Frontal cortex (tissue), 4 donors: ENCODE measurements around the gene CLIC2. TPM values are rescaled to one million over a fixed set of nuclear protein-coding genes. Genes with fewer than 3 reads are reported as not detected.
A peak's percentile ranks its signal among the peaks of the same experiment; 100 is the strongest.

Experiments
- DNase-seq, 2 donors: peaks; one replicate each; pipeline ENCODE4 v3.0.0; 2012; ENCODE audit warnings: low spot score in 2 of 2
- FAIRE-seq: peaks from 2 replicates; lab custom pipeline; 2012; peaks lifted over from hg19 to GRCh38; lab: Jason Lieb, UNC
- small RNA-seq: library from RNA; depleted of rRNA; stranded (forward); fragments of <200 nt; gene quantifications from one replicate; pipeline ENCODE3, GENCODE V24; 2014
- total RNA-seq: library from RNA; depleted of rRNA; stranded (reverse); fragments of >200 nt; gene quantifications from one replicate; pipeline ENCODE4 v1.2.3, GENCODE V29; 2014
- donor health status: control.
- donor health status: control.
- donor health status: control.

The CLIC2 gene
- total RNA-seq, 1 donor from 2014 or later, result 4.9 TPM

DNA sequence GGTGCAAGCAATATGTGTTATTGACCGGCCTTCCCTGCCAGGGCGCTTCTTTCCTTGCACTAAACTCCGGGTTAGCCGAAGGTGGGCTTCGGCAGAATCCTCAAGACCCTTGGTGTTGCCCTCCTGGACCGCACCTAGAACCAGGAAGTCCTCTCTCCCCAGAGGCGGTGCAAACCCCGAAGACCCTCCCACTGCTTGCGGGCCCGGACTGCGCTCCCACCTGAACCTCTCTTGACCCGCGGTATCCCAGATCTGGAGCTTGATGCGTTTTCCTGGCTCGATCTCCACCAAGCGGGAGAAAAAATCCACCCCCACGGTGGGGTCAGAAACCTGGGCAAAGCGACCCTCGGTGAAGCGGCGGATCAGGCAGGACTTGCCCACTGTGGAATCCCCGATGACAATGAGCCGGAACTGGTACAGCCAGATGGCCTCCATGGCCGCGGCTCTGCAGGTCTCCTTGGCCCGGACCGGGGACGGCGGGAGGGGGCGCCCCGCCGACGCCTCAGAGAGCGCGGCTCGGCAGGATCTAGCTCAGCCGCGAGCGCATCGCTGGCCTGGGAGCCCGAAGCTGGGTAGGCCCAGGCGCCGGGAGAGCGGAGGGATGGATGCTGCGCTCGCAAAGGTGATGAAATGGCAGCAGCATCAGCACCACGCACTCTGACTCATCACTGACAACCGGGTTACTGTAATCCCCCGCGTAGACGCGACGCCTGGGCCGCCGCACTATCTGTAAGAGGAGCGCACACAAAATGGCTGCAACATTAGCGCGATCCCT lies 70.4 kb downstream of the CLIC2 start, which contains the start of gene RAB39B:
Gene RAB39B (minus strand): TSS at position 638 of the 775 bp plus-strand sequence. CDS start 203 bp downstream, at position 435.
- no peak for FAIRE-seq
- DNase-seq, result peak; percentile 34 to 57

GRCh38 chrX:155262970-155263754 lies 71.3 kb downstream of the CLIC2 start:
- DNase-seq (no peak), FAIRE-seq (no peak)

- DNase-seq (no peak), FAIRE-seq (no peak)
Observed at GRCh38 chrX:155259752-155260151, 74.7 kb downstream of the CLIC2 start.

DNA sequence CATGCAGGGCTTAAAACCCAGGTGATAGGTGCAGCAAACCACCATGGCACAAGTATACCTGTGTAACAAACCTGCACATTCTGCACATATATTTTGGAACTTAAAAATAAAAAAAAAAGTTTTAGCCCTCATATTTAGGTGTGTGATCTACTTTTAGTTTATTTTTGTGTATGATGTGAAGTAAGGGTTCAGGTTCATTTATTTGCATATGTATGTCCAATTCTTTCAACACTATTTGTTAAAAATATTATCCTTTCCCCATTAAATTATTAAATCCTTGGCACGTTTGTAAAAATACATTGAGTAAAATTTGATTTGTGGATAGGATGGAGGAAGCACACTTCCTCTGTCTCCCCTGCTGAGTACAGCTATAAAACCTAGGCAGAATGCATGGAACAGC lies 83.0 kb downstream of the CLIC2 start:
- FAIRE-seq (no peak), DNase-seq (no peak)

GRCh38 chrX:155247497-155247896 lies 86.9 kb downstream of the CLIC2 start:
- no peak for FAIRE-seq

DNA sequence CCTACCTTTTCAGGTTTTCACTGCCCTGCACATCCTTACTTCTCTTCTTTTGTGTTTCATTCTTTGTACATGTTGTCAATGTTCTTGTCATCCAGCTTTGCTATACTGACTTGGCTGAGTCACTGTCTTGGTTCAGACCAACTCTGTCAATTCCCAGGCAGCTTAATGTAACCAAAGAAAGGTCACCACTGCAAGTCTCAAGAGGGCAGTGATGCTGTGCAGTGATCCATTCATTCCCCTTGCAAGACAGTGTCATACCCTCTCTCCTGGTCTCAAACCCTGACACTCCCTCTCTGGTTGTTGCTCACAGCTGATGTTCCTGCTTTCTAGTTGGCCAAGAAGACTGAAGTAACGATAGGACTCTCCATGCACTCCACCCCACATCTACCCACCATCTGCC lies 87.7 kb downstream of the CLIC2 start:
- no peak for DNase-seq
- no peak for FAIRE-seq

More at GRCh38 chrX:155247497-155247896, 86.9 kb downstream of the CLIC2 start:
- DNase-seq, result no peak

GRCh38 chrX:155242300-155242699 lies 92.1 kb downstream of the CLIC2 start:
- no peak for DNase-seq

GRCh38 chrX:155237719-155238118 lies 96.7 kb downstream of the CLIC2 start:
- no peak for DNase-seq
- FAIRE-seq, result no peak

More at GRCh38 chrX:155242300-155242699, 92.1 kb downstream of the CLIC2 start:
- FAIRE-seq, result no peak

- DNase-seq (no peak), FAIRE-seq (no peak)
Observed at GRCh38 chrX:155235891-155236290, 98.5 kb downstream of the CLIC2 start.

DNA sequence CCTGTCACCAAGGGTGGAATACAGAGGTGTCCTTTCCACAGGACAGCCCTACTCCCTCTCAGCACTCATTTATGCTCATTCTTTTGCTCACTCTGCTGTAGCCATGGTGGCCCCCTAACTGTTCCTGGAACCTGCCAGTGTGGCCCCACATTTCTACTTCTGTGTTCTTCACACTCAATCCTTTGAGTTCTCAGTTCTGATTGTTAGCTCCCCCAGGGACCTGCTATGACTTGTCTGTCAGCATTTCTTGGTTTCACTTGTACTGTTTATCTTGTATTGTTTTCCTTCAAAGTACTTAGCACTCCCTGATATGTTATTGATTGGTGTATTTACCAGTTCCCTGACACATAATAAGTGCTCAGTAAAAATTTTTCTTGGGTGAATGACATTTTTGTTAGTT lies 103.3 kb downstream of the CLIC2 start:
- no peak for FAIRE-seq

More for the DNA sequence above, 103.3 kb downstream of the CLIC2 start:
- DNase-seq, result no peak

Small RNA genes lying within 50 kb of the gene (small RNA-seq; reads per million reads assigned to genes)
- not detected for gene AC234781.4
- gene MIR1184-2, result not detected

Other genes with a start within 250 kb of the CLIC2 start
- gene VBP1, start 118.2 kb downstream of the CLIC2 start, total RNA-seq, result 126 TPM
- gene RAB39B, start 70.1 kb downstream of the CLIC2 start, total RNA-seq, result 30.6 TPM
- not detected for gene F8A2, start 47.5 kb upstream of the CLIC2 start, total RNA-seq
- 1.2 TPM for gene F8A3, start 124.0 kb upstream of the CLIC2 start, total RNA-seq